DOHH2 (cell line): ENCODE results near the gene CFAP92.

ENCODE experiments used
- EZH2phosphoT487 ChIP-seq: fragments of 200-600 bp; sonication (generic); IDR thresholded peaks from 2 replicates; pipeline ENCODE4 v1.6.1; 2017; ENCODE audit warnings: borderline replicate concordance, mild to moderate bottlenecking, antibody characterized with exemption, low read length, moderate library complexity, mixed read lengths
- TF ChIP-seq, protein P1 (sequence below): fragments of 200-600 bp; sonication (generic); IDR thresholded peaks from one replicate; pipeline ENCODE4 v1.5.1; 2014; ENCODE audit warnings: antibody characterized with exemption, mild to moderate bottlenecking, low read depth, low read length; ENCODE audit not compliant: poor library complexity, severe bottlenecking

DNA sequence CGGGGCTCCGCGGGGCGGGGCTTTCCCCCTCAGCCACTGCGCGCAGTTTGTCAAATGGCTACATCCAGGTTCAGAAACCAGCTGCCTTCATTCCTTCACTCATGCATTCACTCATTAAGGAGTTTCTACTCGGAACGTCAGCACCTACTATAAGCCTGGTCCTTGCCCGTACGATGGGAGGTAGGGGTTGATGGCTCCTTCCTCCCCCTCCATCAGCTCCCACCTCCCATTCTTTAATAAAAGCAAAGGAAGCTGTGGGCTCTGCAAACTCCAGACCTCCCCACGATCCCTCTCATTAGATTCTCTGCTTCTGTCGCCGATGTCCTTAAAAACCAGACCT is 267 bp upstream of the CFAP92 start:
- TF ChIP-seq, protein P1, sequence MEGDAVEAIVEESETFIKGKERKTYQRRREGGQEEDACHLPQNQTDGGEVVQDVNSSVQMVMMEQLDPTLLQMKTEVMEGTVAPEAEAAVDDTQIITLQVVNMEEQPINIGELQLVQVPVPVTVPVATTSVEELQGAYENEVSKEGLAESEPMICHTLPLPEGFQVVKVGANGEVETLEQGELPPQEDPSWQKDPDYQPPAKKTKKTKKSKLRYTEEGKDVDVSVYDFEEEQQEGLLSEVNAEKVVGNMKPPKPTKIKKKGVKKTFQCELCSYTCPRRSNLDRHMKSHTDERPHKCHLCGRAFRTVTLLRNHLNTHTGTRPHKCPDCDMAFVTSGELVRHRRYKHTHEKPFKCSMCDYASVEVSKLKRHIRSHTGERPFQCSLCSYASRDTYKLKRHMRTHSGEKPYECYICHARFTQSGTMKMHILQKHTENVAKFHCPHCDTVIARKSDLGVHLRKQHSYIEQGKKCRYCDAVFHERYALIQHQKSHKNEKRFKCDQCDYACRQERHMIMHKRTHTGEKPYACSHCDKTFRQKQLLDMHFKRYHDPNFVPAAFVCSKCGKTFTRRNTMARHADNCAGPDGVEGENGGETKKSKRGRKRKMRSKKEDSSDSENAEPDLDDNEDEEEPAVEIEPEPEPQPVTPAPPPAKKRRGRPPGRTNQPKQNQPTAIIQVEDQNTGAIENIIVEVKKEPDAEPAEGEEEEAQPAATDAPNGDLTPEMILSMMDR = no peak
- no peak for TF ChIP-seq EZH2phosphoT487
